Stimulated activated naive CD8-positive, alpha-beta T cell treated with anti-CD3 and anti-CD28 coated beads, Interleukin-15, amount 100 ng/mL, for 72 hours (primary cell): ENCODE results near the gene NOC3L.

Source experiments
- ATAC-seq: fragments of 150-1000 bp; cut with Tn5 transposase; 2 replicates; pipeline ENCODE4 v1.10.0; 2021; ENCODE audit warnings: mild to moderate bottlenecking, moderate library complexity
- DNase-seq, 2 donors: peaks; one replicate each; pipeline ENCODE4 v3.0.0; 2021 to 2022
- H3K27ac Mint-ChIP-seq, 2 donors: one replicate each; pipeline ENCODE4 v1.8.0; 2022; ENCODE audit warnings: mild to moderate bottlenecking in 2 of 2, mixed read lengths in 2 of 2, moderate library complexity in 2 of 2
- H3K27me3 Mint-ChIP-seq: one replicate; pipeline ENCODE4 v1.8.0; 2022; ENCODE audit warnings: mixed read lengths
- H3K4me1 Mint-ChIP-seq: one replicate; pipeline ENCODE4 v1.8.0; 2022; ENCODE audit warnings: mild to moderate bottlenecking, mixed read lengths
- H3K4me3 Mint-ChIP-seq, 2 donors: one replicate each; pipeline ENCODE4 v1.8.0; 2022; ENCODE audit warnings: mild to moderate bottlenecking in 2 of 2, mixed read lengths in 2 of 2, moderate library complexity in 1 of 2
- H3K9me3 Mint-ChIP-seq, 2 donors: one replicate each; pipeline ENCODE4 v1.8.0; 2022; ENCODE audit warnings: mixed read lengths in 2 of 2

Gene NOC3L

GRCh38 chr10:94293354-94293753 is 69.4 kb downstream of the NOC3L start:
- Mint-ChIP-seq H3K9me3 (no peaks in the 10 kb centered on the region), H3K4me3 (no peak overlapping the region), H3K27me3 (peaks cover 51% of the 10 kb centered on the region), H3K4me1 (no peaks in the 10 kb centered on the region), H3K27ac (peak overlapping the region in 1 of 2 donors; percentile 16)
- DNase-seq (no peak), ATAC-seq (no peak)

- H3K4me3 Mint-ChIP-seq, result no peak overlapping the region
- H3K9me3 Mint-ChIP-seq, result no peaks in the 10 kb centered on the region
- H3K27ac Mint-ChIP-seq, result no peak overlapping the region
- ATAC-seq, result no peak
- no peaks in the 10 kb centered on the region for H3K4me1 Mint-ChIP-seq
- no peak for DNase-seq
- H3K27me3 Mint-ChIP-seq, result peaks cover 56% of the 10 kb centered on the region
These were observed 70.2 kb downstream of the NOC3L start for GRCh38 chr10:94292434-94293090.

GRCh38 chr10:94288361-94289101 is 74.2 kb downstream of the NOC3L start:
- no peak for DNase-seq
- no peaks in the 10 kb centered on the region for H3K9me3 Mint-ChIP-seq
- no peak overlapping the region for H3K27ac Mint-ChIP-seq
- peaks cover 42% of the 10 kb centered on the region for H3K27me3 Mint-ChIP-seq
- no peak overlapping the region for H3K4me3 Mint-ChIP-seq
- ATAC-seq, result no peak
- no peaks in the 10 kb centered on the region for H3K4me1 Mint-ChIP-seq

GRCh38 chr10:94287336-94287735 is 75.4 kb downstream of the NOC3L start:
- ATAC-seq, result no peak
- H3K27ac Mint-ChIP-seq, result no peak overlapping the region
- no peak overlapping the region for H3K4me3 Mint-ChIP-seq

GRCh38 chr10:94286901-94287300 is 75.8 kb downstream of the NOC3L start:
- no peaks in the 10 kb centered on the region for H3K4me1 Mint-ChIP-seq
- H3K27me3 Mint-ChIP-seq, result peaks cover 35% of the 10 kb centered on the region
- H3K4me3 Mint-ChIP-seq, result no peak overlapping the region
- H3K27ac Mint-ChIP-seq, result no peak overlapping the region
- no peaks in the 10 kb centered on the region for H3K9me3 Mint-ChIP-seq
- no peak for ATAC-seq
- no peak for DNase-seq

More at GRCh38 chr10:94287336-94287735, 75.4 kb downstream of the NOC3L start:
- DNase-seq, result no peak
- Mint-ChIP-seq H3K4me1 (no peaks in the 10 kb centered on the region), H3K9me3 (no peaks in the 10 kb centered on the region), H3K27me3 (peaks cover 37% of the 10 kb centered on the region)

GRCh38 chr10:94285271-94285670 is 77.5 kb downstream of the NOC3L start:
- no peak for ATAC-seq

More at GRCh38 chr10:94285271-94285670, 77.5 kb downstream of the NOC3L start:
- H3K9me3 Mint-ChIP-seq, result no peaks in the 10 kb centered on the region
- peaks cover 33% of the 10 kb centered on the region for H3K27me3 Mint-ChIP-seq
- H3K27ac Mint-ChIP-seq, result no peak overlapping the region
- H3K4me3 Mint-ChIP-seq, result no peak overlapping the region
- DNase-seq, result no peak
- peaks cover 2% of the 10 kb centered on the region for H3K4me1 Mint-ChIP-seq
